GM21367 (cell line): ENCODE results near the gene FAF1.

Experiments
- ATAC-seq: cut with Tn5 transposase; IDR thresholded peaks from one replicate; pipeline ENCODE4 v1.9.1; 2021; ENCODE audit not compliant: unreplicated experiment

The FAF1 gene

DNA sequence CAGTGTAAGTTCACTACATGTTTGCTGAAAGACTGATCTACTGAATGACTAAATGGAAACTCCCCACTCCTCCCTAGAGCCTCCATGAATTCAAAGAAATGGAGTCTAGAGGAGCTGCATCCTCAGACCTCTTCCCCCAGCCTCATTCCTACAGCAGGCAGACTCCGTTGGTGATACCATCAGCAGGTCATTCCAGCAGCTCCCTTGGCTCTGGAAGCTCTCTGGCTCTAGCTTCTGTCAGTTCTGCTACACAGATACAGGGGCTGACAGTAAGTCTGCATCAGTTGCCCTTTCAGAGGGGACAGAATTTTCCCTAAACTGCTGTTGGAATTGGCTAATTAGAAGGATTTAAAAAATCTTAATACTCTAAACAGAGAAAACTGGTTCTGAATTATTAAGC, 505.2 kb downstream of the FAF1 start:
- ATAC-seq: no peak

DNA sequence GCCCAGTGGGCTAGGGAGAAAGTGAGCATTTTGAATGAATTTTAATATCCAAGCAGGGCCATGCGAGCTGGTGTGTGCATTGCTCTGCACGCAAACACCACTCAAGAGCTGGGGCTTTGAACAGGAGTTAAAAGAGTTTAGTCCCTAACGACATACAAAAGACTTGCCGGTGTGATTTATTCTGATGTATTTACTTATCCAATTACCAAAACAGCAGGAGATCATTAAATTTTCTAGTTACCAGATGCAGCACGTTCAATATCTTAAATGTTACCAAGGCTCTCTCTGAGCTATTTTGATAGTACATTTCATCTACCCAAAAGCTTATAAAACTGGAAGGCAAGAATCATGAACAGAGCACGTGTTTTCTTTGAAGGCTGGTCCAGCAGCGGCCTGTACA, 506.8 kb downstream of the FAF1 start:
- ATAC-seq: no peak

DNA sequence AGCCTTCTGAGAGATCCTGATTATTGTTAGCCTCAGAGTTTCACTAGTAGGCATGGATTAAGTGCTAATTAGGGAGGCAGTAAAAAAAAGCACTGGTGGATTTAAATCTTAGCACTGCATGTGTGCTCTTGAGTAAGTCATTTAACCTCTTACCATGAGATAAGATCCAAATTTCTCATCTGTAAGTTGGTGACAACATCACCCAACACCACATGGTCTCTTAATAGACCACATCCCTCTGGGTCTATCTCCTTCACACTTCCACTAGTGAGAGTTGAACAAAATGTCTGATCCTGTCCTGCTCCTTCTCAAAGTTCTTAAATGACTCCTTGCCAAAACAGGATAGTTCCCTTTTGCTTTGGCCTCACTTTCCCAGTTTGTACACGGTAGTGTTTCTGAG, 507.4 kb downstream of the FAF1 start:
- ATAC-seq: no peak

DNA sequence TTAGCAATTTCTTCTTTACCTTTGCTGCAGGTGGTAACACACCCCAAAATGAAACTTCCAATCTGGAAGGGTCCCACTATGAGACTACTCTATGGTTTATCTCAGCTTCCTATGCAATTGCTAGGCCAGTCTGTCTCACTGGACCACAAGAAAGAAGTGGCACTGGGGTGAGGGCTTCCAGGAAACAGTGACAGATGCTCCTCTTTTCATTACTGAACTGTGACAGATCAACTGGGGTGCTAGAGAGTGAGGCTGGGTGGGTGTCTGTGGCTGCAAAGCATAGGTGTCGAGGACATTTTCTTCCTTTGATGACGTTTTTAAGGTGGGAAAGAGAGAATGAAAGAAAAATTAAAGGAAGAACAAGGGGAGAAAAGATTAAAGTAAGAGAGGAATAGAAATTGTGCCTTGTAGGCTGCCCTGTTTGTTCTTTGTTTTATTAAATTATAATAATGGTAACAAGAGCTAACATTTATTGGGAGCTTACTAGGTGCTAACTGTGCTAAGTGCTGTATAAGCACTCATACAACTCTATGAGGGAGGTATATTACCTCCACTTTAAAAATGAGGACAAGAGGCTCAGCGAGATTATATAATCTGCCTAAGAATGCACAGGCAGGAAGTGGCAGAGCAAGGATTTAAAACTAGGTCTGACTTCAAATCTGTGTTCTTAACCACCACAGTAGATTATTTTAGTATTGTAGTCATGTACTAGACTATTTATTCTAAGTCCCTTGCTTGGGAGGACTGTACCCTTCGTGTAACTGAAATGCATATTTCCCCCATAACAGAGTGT, 509.0 kb downstream of the FAF1 start:
- ATAC-seq: no peak

DNA sequence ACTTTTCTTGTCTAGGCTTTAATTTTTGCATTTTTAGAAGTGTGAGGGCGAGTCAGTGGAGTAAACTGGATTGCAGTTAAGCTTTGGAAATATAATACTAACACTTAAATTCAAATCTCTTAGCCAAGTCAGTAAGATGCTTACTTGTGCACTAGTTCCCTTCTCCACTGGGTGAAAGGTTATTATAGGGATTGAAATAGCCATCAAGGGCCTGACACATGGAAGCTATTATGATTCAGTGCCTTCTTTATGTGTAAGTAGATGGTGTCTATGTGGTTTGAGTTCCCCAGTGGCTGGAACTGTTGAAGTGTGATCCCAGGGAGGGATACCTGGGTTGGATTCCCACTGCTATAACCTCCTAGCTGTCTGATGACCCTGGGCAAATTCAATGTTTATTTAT, 512.1 kb downstream of the FAF1 start:
- ATAC-seq: no peak

DNA sequence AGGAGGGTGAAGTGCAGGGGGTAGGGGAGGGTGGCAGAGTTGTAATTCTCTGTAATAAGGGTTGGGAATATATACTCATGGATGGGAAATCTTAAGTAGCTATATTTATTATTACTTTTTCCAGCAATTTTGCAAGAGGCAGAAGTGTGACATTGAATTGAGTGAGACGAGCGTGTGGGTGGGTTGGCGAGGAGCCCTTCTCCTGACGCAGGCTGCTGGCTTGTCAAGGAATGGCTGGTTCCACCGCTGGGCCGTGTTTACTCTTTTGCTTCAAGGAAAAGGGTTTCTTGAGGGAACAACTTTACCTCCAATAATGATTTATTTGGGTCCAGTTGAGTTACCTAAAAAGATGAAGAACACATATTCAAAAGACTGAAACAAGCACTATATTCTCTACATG, 518.9 kb downstream of the FAF1 start:
- no peak for ATAC-seq

DNA sequence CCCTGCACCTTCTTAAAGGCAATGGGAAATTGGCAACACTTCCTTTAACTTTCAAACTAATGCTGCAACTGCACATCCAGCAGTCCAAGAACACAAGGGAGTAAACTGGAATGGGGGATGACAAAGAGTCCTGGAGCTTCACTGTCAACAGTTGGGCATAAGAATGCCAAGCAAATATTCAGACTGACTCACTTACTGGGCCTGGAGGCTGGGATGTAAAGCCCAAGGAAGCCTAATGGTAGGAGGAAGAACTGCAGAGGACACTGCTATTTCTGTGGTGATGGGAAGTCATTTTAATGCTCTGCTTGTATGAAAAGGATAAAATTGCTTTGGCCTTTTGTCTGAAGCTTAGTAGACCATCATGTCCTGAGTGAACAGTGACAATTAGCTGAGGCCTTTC, 521.1 kb downstream of the FAF1 start:
- ATAC-seq: no peak

DNA sequence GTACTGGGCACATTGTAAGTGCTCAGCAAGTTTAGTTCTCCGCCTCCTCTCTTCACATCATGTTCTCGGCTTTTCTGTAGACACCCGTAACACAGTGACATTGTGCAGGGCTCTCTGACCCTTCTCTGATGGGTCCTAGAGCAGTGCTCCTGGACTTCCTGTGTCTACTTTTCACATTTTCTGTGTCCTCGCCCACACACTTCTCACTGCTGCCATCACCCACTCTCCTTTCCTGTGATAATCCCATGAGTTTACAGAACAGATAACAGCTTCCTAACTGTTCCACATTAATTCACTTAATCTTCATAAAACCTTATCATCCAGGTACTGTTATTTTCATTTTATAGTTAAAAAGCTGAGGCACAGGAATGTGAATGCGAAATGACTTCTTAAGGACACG, 523.6 kb downstream of the FAF1 start:
- no peak for ATAC-seq

DNA sequence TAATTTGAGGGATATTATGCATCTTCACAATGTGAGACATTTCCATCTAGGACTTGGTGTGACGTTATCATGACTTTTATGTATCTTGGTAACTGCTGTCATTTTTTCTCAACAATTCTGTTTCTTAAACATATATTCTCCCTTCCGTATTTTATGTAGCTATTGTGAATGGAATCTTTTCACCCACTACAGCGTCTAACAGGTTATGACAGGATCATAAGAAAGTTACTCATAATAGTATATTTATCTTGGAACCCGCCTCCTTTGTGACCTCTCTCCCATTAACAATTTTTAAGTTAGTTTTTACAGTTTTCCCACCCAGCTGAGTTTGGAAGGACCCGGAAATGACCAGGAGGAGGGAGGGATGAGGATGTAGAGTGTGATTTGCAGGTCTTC, 530.1 kb downstream of the FAF1 start:
- ATAC-seq: no peak

DNA sequence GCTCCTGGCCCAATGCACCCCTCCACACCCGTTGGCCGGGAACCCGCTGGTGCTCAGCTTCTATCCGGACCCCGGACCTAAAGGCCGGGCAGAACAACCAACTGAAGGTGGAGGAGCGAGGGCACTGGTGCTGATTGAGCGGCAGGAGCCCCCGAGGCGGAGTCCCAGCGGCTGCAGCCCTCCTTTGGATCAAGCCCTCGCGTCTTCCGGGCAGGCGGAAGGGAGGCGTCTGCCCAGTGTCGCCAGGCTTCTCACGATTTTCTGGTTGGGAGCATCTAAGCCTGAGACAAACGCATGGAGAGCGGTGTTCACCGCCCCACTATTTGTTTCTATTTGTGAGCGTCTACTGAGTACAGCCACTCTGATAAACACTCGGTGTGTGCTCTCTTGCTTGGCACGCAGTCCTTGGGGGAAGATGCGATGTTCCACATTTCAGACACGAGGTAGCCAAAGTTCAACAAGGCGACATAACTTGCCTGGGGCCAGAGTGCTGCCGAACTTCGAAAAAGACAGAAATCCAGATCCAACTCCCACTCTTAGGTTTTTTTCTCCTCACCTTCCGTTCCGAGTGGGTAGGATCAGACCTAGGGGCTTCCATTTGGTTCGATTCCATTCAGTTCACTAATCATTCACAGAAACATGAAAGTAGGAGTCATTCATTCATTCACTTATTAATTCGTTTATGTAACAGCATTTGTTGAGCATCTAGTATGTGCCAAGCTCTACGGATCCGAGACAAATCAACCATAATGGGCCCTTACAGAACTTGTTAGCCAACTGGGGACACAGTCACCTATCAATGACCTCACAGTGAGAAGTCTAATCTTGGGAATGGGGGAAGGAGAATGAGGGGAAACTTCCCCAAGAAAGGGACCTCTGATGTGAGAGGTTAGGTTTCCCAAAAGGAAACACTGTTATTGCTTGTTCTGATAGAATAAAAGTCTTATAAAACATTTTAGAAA, 532.0 kb downstream of the FAF1 start:
- ATAC-seq: no peak

DNA sequence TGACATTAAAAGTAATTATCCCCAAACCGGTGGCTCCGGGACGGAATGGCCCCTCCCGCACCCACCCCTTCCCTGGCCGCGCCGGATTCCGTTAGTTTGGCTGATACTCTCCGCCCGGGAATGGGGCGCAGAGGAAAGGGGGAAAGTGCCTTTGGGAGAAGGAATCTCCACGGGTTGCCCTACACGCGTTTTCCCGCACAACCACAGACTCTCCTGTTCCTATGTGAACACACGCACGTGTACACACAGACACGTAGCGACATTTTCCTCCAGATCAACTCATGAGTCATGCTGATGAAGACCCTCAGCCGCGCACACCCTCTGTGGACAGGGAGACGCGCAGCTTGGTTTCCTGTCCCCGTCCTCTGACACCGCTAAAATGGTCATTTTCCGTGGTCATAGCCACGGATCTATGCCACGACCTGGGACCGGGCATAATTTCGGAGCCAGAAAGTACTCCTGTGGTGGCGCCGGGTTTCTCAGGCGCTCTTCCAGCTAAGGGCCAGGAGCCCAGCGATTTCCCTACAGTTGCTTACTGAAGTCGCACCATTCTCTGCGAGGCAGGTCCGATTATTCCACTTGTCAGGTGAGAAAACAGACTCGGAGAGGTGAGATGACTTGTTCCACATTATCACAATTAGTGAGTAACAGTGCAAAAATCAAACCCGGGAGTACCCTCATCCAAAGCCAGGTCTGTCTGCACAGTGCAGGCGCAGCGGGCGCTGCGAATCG, 532.8 kb downstream of the FAF1 start:
- ATAC-seq: no peak

DNA sequence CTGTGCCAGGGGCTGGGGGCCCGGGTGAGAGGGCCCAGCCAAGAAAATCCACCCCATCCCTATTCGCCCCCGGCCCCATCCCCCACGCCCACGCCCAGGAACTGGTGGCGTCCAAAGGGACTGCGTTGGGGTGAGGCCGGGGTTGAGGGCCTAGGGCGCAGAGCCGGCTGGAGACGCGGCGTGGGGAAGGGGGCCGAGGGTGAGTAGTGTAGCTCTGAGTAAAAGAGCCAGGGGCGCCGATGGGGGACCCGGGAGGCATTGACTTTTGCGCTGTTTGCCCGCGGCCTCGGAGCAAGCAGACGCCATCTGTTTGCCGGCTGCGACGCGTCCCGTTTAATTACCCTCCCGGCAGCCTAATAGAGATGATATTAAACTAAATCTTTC, 533.4 kb downstream of the FAF1 start:
- no peak for ATAC-seq

DNA sequence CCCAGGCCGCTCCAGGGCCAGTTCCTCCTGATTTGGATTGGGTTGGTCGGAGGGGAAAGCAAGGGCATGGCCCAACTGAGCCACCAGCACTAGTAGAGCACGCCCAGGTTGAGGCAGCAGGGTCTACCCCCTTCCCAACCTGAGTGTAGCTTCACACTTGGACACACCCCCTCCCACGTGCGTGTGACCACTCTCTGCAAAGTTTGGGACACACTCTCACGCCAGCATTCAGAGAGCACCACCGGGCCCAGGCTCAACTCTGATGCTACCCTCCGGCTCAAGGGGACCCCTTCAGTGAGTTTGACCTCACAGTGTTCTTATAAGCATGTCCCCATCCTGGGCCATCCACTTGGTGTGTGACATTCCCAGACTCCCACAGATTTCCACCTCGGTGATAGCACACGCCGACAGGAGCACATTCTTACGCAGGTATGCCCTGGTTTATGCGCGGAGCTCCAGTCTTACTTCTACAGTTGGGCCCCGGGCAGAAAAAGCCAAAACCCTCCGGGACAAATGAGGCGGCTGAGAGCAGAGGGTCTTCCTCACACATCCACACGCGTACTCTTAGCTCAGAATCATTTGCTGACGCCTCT, 533.9 kb downstream of the FAF1 start:
- no peak for ATAC-seq

DNA sequence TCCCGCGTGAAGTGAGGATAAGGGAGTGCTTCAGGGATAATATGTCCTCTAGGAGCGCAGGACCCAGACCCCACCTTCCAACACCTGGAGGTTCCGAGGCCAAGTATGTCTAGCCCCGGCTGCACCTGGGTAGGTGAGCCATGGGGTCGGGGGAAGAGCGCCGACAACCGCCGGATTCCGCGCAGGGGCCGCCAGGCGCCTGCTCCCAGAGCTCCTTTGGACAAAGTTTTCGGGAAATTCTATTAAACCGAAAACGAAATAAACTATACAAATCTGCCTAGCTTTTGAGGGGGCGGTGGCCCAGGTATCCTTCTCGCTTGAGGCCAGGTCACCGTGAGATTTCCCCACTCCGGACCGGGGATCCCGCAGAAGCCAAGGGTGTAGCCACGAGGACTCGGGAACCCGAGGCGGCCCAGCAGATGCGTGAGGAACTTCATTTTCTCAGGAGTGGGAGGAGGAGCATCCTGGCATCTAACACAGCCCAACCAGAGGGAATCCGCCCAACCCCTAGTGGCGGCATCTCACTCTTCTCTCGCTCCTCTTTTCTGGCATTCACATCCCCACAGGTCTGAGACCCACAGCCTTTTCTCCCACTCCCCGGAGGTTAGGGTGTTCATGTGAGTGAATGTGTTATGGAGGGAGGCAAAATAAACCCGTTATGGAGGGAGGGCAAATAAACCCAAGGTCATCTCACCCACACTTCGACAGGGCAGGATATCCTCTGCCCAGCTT, 534.5 kb downstream of the FAF1 start:
- ATAC-seq: no peak

DNA sequence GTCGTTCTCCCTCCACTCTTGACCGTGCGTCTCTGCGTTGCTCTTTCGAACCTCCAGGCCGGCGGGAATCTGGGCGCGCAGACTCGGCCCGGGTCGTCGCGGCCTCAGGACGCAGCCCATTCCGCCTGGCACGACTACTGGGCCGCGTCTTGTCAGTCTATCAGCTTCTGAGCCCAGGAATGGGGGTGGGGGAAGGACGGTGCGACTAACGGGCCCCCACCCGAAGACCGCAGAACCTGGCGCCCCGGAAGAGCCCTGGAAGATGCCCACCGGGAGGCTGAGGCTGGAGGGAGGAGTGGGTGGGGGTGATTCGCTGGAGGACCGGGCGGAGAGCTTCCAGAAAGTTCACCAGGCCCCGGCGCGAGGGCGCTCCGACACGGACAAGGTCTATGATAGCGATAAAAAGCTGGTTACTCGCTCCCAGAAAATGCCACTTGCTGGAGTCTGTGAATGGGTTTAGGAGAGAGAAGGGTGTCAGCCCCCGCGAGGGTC, 535.1 kb downstream of the FAF1 start:
- ATAC-seq: no peak

DNA sequence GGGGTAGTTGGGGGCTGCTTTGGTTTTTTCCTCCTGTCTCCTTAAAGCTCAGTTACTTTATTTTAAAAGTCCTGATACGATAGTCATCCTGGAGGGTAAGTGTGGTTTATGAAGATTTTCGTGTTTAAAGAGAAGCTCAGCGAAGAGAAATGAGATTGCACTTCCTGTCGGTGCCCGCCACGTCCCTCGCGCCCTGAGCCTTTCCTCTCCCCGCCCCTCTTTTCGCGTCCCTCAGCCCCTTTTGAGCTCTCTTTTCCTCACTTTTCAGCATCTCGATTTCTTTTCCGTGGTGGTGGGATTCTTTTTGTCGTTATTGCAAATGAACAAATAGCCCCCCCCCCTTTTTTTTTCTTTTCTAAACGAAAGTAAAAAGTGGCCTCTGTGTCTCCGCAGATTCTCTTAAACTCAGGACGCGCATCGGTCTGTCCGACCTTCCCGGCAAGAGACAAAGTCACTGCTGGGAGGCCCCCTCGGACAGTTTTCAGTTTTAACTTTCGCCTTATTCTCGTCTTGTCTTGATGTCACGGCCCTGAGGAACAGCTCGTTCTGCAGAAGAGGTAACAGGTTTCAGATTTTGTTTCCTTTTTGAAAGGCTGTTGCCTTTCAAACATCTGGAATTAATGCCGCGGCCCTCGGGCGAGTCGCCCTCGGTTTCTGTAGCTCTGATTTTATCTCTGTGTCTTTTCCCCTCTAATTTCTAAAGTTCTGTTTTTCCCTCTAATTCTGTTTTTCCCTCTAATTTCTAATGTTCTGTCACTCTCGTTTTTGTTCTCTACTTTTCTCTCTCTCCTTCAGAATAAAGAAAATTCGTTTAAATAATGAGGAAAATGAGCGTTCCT, 535.8 kb downstream of the FAF1 start:
- no peak for ATAC-seq

DNA sequence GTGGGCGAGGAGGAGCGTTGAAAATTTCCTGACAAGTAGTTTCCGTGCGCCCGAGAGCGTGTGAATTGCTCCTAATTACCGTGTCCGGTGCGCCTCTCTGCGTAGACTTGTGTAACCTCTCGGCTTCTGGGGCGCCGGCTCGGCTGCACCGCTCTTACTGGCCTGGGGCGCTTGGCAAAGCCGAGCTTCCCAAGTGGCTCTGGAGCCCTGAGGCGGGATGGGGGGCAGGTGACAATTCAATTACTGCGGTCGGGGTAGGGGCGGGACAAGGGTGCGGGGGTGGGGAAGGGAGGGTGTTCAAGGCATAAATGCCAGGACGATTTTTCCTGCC, 536.4 kb downstream of the FAF1 start:
- no peak for ATAC-seq

DNA sequence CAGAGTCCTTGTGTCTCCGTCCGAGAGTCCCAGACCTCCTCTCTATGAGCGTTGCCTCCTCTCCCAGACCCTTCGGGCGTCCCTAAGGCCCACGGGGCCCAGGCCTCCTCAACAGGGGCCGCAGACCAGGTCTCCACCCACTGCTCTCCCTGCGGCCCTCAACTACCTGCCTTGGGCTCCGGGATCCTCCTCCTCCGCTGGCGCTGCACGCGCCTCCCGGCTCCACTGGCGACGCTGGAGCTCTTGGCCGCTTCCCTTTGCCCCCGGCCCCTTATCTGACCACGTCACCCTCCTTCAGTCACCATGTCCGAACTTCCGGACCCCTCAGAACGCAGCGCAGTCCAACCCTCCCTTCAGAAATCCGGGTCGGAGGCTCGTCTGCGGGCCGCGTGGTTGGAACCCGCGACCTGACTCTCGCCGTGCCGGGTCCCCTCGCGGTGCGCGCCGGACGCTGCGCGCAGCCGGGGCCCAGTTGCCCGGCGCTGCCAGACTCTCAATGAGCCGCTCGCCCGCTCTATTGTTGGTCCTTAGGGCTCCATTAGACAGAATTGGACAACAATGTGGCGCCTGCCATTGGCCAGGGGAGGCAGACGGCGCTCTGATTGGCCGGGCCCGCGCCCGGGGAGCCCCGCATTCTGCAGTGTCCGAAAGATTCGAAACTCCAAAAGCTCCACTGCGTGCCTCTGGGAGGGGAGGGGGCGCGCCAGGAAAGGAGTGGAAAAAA, 537.0 kb downstream of the FAF1 start, which contains the start of gene DMRTA2:
DMRTA2 (minus strand) TSS at position 498 of the 724 bp plus-strand sequence. CDS start 1,907 bp downstream, outside the sequence.
- no peak for ATAC-seq

DNA sequence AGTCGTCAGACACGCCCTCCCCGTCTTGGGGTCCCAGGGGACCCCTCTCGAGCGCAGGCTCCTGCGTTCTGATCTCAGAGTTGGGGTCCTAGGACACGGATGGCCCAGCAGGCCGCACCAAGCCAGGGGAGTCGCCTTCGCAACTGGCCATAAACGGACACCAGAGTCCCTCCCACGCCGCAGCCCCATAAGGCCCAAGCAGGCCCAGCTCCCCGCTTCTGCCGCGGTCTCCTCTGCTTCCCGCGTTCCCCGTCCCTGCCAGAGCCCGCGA, 537.5 kb downstream of the FAF1 start:
- ATAC-seq: no peak
